ENCODE results near the gene IDH1.
"Not testable (repeated sequence)": the region's sequence is repeated elsewhere in the genome, so short reads cannot be mapped to it uniquely, and the experiment has no call there.

IDH1 gene

GRCh38 chr2:208256192-208256782, 1.4 kb upstream of the IDH1 start:
- DNase-seq, result no peak

GRCh38 chr2:208255557-208256106, 761 bp upstream of the IDH1 start:
- DNase-seq, result no peak

GRCh38 chr2:208254118-208254870, 577 bp downstream of the IDH1 start:
- DNase-seq, result peak; percentile 63

- DNase-seq, result no peak
These were observed 1.2 kb downstream of the IDH1 start for GRCh38 chr2:208253600-208254117.

GRCh38 chr2:208252716-208253492, 2.0 kb downstream of the IDH1 start:
- DNase-seq, result no peak

- no peak for DNase-seq
These were observed 3.8 kb downstream of the IDH1 start for GRCh38 chr2:208251098-208251497.

GRCh38 chr2:208250388-208250787, 4.5 kb downstream of the IDH1 start:
- DNase-seq, result no peak

- DNase-seq, result no peak
These were observed 5.6 kb downstream of the IDH1 start for GRCh38 chr2:208249296-208249695.

GRCh38 chr2:208248601-208249000, 6.3 kb downstream of the IDH1 start:
- no peak for DNase-seq

GRCh38 chr2:208245746-208246145, 9.1 kb downstream of the IDH1 start:
- no peak for DNase-seq

- DNase-seq, result no peak
These were observed 10.4 kb downstream of the IDH1 start for GRCh38 chr2:208244422-208244821.

- no peak for DNase-seq
These were observed 14.2 kb downstream of the IDH1 start for GRCh38 chr2:208240619-208241209.

GRCh38 chr2:208239770-208240493, 14.9 kb downstream of the IDH1 start:
- no peak for DNase-seq

- DNase-seq, result no peak
These were observed 19.0 kb downstream of the IDH1 start for GRCh38 chr2:208235860-208236259.

- no peak for DNase-seq
These were observed 20.1 kb downstream of the IDH1 start for GRCh38 chr2:208234786-208235185.

GRCh38 chr2:208228476-208228875, 26.4 kb downstream of the IDH1 start:
- no peak for DNase-seq

GRCh38 chr2:208227581-208228232, 27.2 kb downstream of the IDH1 start:
- no peak for DNase-seq

GRCh38 chr2:208224802-208225201, 30.1 kb downstream of the IDH1 start:
- DNase-seq, result no peak

- DNase-seq, result no peak
These were observed 32.5 kb downstream of the IDH1 start for GRCh38 chr2:208222351-208222750.

GRCh38 chr2:208221873-208222272, 33.0 kb downstream of the IDH1 start:
- not testable (repeated sequence) for DNase-seq

- DNase-seq, result no peak
These were observed 44.0 kb downstream of the IDH1 start for GRCh38 chr2:208210688-208211451.
